ENCODE results near the gene EXOC3L4. TPM values are rescaled to one million over a fixed set of nuclear protein-coding genes. Genes with fewer than 3 reads are reported as not detected.

The EXOC3L4 gene
- total and polyA plus RNA-seq, 2 donors (not counting 3 experiments of a cell fraction or from before 2014, with no cell fraction given), result not detected

GRCh38 chr14:103070263-103070885 is 24.2 kb upstream of the EXOC3L4 start:
- CTCF ChIA-PET, result no interaction called here
- no peaks in the 10 kb centered on the region for H3K9me3 ChIP-seq (replicated peaks; ENCODE audit: control insufficient read depth, insufficient read depth, low read length)
- intact Hi-C loops (cut with micrococcal nuclease) (no loop called here), dilution Hi-C loops (cut with MboI; ENCODE audit: extremely low pct_ligation_motif_present, low sequenced_read_pairs) (no loop called here)
- FAIRE-seq (no peak), DNase-seq (ENCODE audit: low read depth, low spot score) (no peak)
- H3K9me1 ChIP-seq (replicated peaks; ENCODE audit: control insufficient read depth, extremely low read depth, insufficient read depth, low read length), result no peaks in the 10 kb centered on the region
- no peaks in the 10 kb centered on the region for H3K27me3 ChIP-seq (ENCODE audit: control insufficient read depth in 2 of 2, insufficient read depth in 2 of 2, low read length in 2 of 2)
- H3K36me3 ChIP-seq (ENCODE audit: control insufficient read depth in 2 of 2, extremely low read depth in 1 of 2, insufficient read depth in 2 of 2, low read length in 2 of 2), result no peaks in the 10 kb centered on the region
- no peak overlapping the region for H2AFZ ChIP-seq (ENCODE audit: low read depth, low read length)
- H3K4me2 ChIP-seq (ENCODE audit: insufficient read depth, low read length), result no peak overlapping the region
- H3K27ac ChIP-seq (ENCODE audit: insufficient read depth, low read depth, low read length), result no peak overlapping the region
- POLR2A ChIA-PET, result no interaction called here
- H3K79me2 ChIP-seq (ENCODE audit: control insufficient read depth, insufficient read depth, low read length), result no peaks in the 10 kb centered on the region
- H3K4me1 ChIP-seq (ENCODE audit: control insufficient read depth, extremely low read depth, insufficient read depth, low read length), result peaks cover 30% of the 10 kb centered on the region
- H4K20me1 ChIP-seq (replicated peaks; ENCODE audit: control insufficient read depth, extremely low read depth, insufficient read depth, low read length), result no peaks in the 10 kb centered on the region
- no peak for TF ChIP-seq CTCF (IDR thresholded peaks at IDR 0.05; ENCODE audit: extremely low read depth in 1 of 2, insufficient read depth in 1 of 2, low read depth in 1 of 2, low read length in 2 of 2)
- no peak for TF ChIP-seq GATA2 (IDR thresholded peaks at IDR 0.05; ENCODE audit: insufficient read depth, insufficient read length, low read depth, low read length)
- TF ChIP-seq FOS (IDR thresholded peaks at IDR 0.05; ENCODE audit: borderline replicate concordance, insufficient read depth, low read length), result no peak
- no peak for TF ChIP-seq POLR2AphosphoS5 (IDR thresholded peaks at IDR 0.05; ENCODE audit: insufficient read depth, low read depth, low read length)
- TF ChIP-seq MYC (IDR thresholded peaks at IDR 0.05; ENCODE audit: low read depth, low read length), result no peak
- TF ChIP-seq POLR2A (IDR thresholded peaks at IDR 0.05; ENCODE audit: low read depth, low read length), result no peak
- no peak for TF ChIP-seq EZH2 (IDR thresholded peaks at IDR 0.05; ENCODE audit: borderline replicate concordance, low read depth, low read length, severe bottlenecking)
- no peak for TF ChIP-seq JUN (IDR thresholded peaks at IDR 0.05; ENCODE audit: borderline replicate concordance, insufficient read depth, insufficient read length, low read depth)
- no peak for TF ChIP-seq MAX (IDR thresholded peaks at IDR 0.05; ENCODE audit: insufficient read depth, insufficient read length)
- no peak overlapping the region for H3K4me3 ChIP-seq (replicated peaks in 1 of 3; ENCODE audit: insufficient read depth in 1 of 3, low read depth in 1 of 3, low read length in 3 of 3)
- BruUV-seq (replicated peaks), result no TSS peak
- H3K9ac ChIP-seq (replicated peaks; ENCODE audit: extremely low read depth, insufficient read depth, low read length), result no peak overlapping the region
